Progenitor cell of endocrine pancreas (in vitro differentiated cells): ENCODE measurements around the gene OR2K2. TPM values are rescaled to one million over a fixed set of nuclear protein-coding genes. Genes with fewer than 3 reads are reported as not detected.
"Not testable (repeated sequence)": the region's sequence is repeated elsewhere in the genome, so short reads cannot be mapped to it uniquely, and the experiment has no call there.

ENCODE experiments used
- DNase-seq: peaks from one replicate; pipeline ENCODE4 v3.0.0; 2021; ENCODE audit warnings: low spot score; ENCODE audit not compliant: unreplicated experiment
- H3K27ac Mint-ChIP-seq: 2 replicates; pipeline ENCODE4 v1.8.0; 2021; ENCODE audit warnings: mild to moderate bottlenecking, moderate library complexity, mixed read lengths
- H3K27me3 Mint-ChIP-seq: 2 replicates; pipeline ENCODE4 v1.8.0; 2021; ENCODE audit warnings: mixed read lengths
- H3K36me3 Mint-ChIP-seq: 2 replicates; pipeline ENCODE4 v1.8.0; 2022; ENCODE audit warnings: mixed read lengths; ENCODE audit not compliant: insufficient read depth
- H3K4me1 Mint-ChIP-seq: 2 replicates; pipeline ENCODE4 v1.8.0; 2021; ENCODE audit warnings: low read depth, mixed read lengths
- H3K4me3 Mint-ChIP-seq: 2 replicates; pipeline ENCODE4 v1.8.0; 2021; ENCODE audit warnings: low read depth, mild to moderate bottlenecking, moderate library complexity, mixed read lengths
- H3K9me3 Mint-ChIP-seq: 2 replicates; pipeline ENCODE4 v1.8.0; 2021; ENCODE audit warnings: low read depth, mixed read lengths
- total RNA-seq: library from RNA; stranded (reverse); gene quantifications from 2 replicates; pipeline ENCODE4 v1.2.1, GENCODE V29; 2021
- TF ChIP-seq, protein P1 (sequence below): fragments of 200-600 bp; sonication (generic); IDR thresholded peaks from one replicate; pipeline ENCODE4 v1.5.0; 2021; ENCODE audit warnings: antibody characterized with exemption, mild to moderate bottlenecking; ENCODE audit not compliant: unreplicated experiment

Gene OR2K2
- total RNA-seq, 1 donor from 2014 or later: not detected

DNA sequence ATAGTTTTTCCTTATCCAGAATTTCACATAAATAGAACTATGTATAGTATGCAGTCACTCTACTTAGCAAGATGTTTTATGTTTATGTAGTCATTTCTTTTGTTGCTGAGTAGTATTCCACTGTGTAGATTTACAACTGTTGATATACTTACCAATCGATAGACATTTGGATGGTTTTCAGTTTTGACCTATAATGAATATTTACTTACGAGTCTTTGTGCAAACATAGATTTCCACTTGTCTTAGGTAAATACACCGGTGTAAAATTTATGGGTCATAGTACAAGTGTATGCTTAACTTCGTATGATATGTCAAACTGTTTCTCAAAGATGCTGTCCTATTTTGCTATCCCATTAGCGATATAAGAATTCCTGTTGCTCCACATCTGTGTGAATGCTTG, 19.7 kb upstream of the OR2K2 start:
- no peak overlapping the region for H3K27ac Mint-ChIP-seq
- TF ChIP-seq, protein P1, sequence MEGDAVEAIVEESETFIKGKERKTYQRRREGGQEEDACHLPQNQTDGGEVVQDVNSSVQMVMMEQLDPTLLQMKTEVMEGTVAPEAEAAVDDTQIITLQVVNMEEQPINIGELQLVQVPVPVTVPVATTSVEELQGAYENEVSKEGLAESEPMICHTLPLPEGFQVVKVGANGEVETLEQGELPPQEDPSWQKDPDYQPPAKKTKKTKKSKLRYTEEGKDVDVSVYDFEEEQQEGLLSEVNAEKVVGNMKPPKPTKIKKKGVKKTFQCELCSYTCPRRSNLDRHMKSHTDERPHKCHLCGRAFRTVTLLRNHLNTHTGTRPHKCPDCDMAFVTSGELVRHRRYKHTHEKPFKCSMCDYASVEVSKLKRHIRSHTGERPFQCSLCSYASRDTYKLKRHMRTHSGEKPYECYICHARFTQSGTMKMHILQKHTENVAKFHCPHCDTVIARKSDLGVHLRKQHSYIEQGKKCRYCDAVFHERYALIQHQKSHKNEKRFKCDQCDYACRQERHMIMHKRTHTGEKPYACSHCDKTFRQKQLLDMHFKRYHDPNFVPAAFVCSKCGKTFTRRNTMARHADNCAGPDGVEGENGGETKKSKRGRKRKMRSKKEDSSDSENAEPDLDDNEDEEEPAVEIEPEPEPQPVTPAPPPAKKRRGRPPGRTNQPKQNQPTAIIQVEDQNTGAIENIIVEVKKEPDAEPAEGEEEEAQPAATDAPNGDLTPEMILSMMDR: no peak
- H3K27me3 Mint-ChIP-seq: no peaks in the 10 kb centered on the region
- DNase-seq: no peak
- H3K9me3 Mint-ChIP-seq: peaks cover 32% of the 10 kb centered on the region
- peaks cover 12% of the 10 kb centered on the region for H3K36me3 Mint-ChIP-seq
- H3K4me1 Mint-ChIP-seq: peaks cover 4% of the 10 kb centered on the region
- H3K4me3 Mint-ChIP-seq: no peak overlapping the region

DNA sequence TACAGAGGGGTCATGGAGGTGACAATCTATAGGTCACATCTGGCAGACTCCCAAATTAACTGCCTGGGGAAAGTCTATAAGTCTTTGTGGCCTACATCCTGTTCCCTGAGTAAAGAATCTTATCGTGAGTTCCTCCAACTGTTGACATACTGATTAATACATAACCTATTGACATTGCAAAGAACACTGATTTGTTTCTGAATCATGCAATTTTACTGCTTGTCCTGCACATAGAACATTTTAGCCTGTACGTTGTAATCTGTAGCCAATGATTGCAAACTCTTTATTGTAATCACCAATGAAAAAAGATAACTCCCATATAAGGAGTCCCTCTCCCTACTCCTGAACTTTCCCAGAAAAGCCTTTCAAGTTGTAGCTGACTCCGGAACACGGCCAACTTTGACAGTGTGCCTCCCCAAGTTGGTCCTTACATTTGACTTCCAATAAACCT, 18.8 kb upstream of the OR2K2 start:
- Mint-ChIP-seq H3K9me3 (peaks cover 32% of the 10 kb centered on the region), H3K4me1 (peaks cover 4% of the 10 kb centered on the region), H3K27me3 (no peaks in the 10 kb centered on the region), H3K4me3 (no peak overlapping the region), H3K27ac (peak overlapping the region; percentile 82), H3K36me3 (peaks cover 12% of the 10 kb centered on the region)
- DNase-seq: no peak
- TF ChIP-seq, protein P1: no peak

DNA sequence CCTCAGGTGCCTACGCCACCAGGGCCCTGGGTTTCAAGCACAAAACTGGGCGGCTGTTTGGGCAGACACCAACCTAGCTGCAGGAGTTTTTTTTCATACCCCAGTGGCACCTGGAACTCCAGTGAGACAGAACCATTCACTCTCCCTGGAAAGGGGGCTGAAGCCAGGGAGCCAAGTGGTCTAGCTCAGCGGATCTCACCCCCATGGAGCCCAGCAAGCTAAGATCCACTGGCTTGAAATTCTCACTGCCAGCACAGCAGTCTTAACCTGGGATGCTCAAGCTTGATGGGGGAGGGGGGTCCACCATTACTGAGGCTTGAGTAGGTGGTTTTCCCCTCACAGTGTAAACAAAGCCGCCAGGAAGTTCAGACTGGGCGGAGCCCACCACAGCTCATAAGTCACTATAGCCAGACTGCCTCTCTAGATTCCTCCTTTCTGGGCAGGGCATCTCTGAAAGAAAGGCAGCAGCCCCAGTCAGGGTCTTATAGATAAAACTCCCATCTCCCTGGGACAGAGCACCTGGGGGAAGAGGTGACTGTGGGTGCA, 4.4 kb upstream of the OR2K2 start:
- not testable (repeated sequence) for DNase-seq, H3K4me3 Mint-ChIP-seq, H3K27me3 Mint-ChIP-seq, H3K36me3 Mint-ChIP-seq, H3K27ac Mint-ChIP-seq, H3K4me1 Mint-ChIP-seq
- peaks cover 13% of the 10 kb centered on the region for H3K9me3 Mint-ChIP-seq

DNA sequence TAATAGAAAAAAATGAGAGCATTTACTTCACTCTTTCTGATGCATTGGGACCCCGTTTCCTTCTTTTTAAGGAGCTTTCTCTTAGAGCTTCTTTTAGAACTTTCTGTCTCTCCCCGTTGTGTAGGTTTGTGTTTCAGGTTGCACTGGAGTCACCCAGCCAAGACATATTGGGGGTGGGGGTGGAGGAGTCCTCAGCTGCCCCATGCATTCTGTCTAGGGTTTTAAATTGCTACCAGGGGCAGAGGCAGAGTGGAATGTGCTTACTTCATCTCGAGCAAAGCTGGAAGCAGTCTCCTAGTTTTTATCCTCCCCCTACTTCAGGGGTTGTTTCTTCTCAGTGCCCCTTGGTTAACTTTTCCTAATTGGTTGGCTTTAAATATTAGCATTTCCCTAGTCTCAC, 9.4 kb downstream of the OR2K2 start:
- no peak overlapping the region for H3K27ac Mint-ChIP-seq
- DNase-seq: no peak
- peaks cover 11% of the 10 kb centered on the region for H3K9me3 Mint-ChIP-seq
- no peaks in the 10 kb centered on the region for H3K27me3 Mint-ChIP-seq
- no peaks in the 10 kb centered on the region for H3K4me1 Mint-ChIP-seq
- TF ChIP-seq, protein P1: no peak
- H3K4me3 Mint-ChIP-seq: no peak overlapping the region
- H3K36me3 Mint-ChIP-seq: no peaks in the 10 kb centered on the region

DNA sequence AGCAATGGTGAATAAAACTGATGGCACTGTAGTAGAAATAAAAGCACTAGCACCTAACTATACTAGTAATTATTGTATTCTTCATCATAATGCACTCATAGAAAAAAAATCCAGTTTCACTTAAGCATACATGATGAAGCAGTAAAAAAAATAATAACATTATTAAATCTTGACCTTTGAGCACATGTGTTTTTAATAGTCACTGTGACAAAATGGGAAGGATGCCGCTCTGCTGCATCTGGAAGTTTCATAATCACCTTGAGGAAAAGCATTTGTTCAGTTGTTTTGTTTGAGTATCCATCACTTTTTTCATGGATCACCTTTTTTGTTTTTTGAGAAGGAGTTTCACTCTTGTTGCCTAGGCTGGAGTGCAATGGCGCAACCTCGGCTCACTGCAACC, 13.2 kb downstream of the OR2K2 start:
- H3K27me3 Mint-ChIP-seq: no peaks in the 10 kb centered on the region
- H3K4me3 Mint-ChIP-seq: no peak overlapping the region
- no peaks in the 10 kb centered on the region for H3K4me1 Mint-ChIP-seq
- H3K27ac Mint-ChIP-seq: no peak overlapping the region
- no peaks in the 10 kb centered on the region for H3K36me3 Mint-ChIP-seq
- no peak for DNase-seq
- H3K9me3 Mint-ChIP-seq: peaks cover 9% of the 10 kb centered on the region
- TF ChIP-seq, protein P1: no peak

- H3K9me3 Mint-ChIP-seq: no peaks in the 10 kb centered on the region
- H3K4me1 Mint-ChIP-seq: no peaks in the 10 kb centered on the region
- no peaks in the 10 kb centered on the region for H3K36me3 Mint-ChIP-seq
- no peak for DNase-seq
- TF ChIP-seq, protein P1: no peak
- H3K4me3 Mint-ChIP-seq: no peak overlapping the region
- H3K27ac Mint-ChIP-seq: no peak overlapping the region
- H3K27me3 Mint-ChIP-seq: no peaks in the 10 kb centered on the region
These were observed 24.1 kb downstream of the OR2K2 start for GRCh38 chr9:111305914-111306313.

DNA sequence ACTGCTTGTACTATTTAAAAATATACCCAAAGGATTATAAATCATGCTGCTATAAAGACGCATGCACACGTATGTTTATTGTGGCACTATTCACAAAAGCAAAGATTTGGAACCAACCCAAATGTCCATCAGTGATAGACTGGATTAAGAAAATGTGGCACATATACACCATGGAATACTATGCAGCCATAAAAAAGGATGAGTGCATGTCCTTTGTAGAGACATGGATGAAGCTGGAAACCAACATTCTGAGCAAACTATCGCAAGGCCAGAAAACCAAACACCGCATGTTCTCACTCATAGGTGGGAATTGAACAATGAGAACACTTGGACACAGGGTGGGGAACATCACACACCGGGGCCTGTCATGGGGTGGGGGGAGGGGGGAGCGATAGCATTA, 26.0 kb downstream of the OR2K2 start:
- H3K4me3 Mint-ChIP-seq, H3K4me1 Mint-ChIP-seq, H3K27me3 Mint-ChIP-seq, DNase-seq, H3K9me3 Mint-ChIP-seq, H3K36me3 Mint-ChIP-seq, H3K27ac Mint-ChIP-seq: not testable (repeated sequence)
